NCI-H2196 (cell line): Measurements from ENCODE around the gene CPLX1.
"Not testable (repeated sequence)": the region's sequence is repeated elsewhere in the genome, so short reads cannot be mapped to it uniquely, and the experiment has no call there.

ENCODE experiments used
- DNase-seq: peaks from one replicate; lab custom pipeline; 2025; ENCODE audit not compliant: unreplicated experiment; lab: John Stamatoyannopoulos, UW

Gene CPLX1

DNA sequence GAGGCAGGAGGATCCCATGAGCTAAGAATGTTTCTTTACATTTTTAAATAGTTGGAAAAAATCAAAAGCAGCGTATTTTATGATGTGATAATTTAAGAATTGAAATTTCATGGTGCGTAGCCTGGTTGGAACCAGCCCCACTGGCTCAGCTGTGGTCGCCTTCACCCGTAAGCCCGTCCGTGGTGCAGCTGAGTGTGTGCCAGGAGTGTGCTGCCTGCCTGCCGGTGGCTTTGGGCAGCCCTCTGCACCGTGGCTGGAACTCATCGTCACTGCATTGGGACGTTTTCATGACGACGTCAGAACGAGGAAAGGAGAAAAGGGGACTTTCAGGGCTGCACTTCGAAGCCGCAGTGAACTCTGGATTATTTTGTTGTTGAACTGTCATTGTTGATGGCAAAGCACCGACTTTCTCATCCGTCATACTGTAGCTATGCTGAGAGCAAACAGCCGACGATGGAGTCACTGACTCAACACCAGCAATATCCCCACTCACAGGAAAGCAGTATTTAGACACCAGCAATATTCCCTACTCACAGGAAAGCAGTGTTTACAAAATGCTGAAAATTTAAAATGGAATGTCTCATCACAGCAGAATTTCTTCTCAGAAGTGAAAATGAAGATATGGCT lies 85.2 kb downstream of the CPLX1 start:
- no peak for DNase-seq

GRCh38 chr4:740011-740410 lies 85.9 kb downstream of the CPLX1 start:
- DNase-seq, result no peak

GRCh38 chr4:739569-739968 lies 86.4 kb downstream of the CPLX1 start:
- DNase-seq, result no peak

- DNase-seq, result no peak
These were observed 87.1 kb downstream of the CPLX1 start for GRCh38 chr4:738781-739280.

DNA sequence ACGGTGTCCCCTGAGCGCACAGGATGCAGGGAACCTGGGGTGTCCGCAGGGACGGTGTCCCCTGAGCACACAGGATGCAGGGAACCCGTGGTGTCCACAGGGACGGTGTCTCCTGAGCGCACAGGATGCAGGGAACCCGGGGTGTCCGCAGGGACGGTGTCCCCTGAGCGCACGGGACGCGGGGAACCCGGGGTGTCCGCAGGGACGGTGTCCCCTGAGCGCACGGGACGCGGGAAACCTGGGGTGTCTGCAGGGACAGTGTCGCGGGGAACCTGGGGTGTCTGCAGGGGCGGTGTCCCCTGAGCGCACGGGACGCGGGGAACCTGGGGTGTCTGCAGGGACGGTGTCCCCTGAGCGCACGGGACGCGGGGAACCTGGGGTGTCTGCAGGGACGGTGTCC lies 89.4 kb downstream of the CPLX1 start:
- DNase-seq, result not testable (repeated sequence)

- no peak for DNase-seq
These were observed 90.3 kb downstream of the CPLX1 start for GRCh38 chr4:735583-735982.
